ACHN (cell line): Measurements from ENCODE around the gene TMEM219.

ENCODE experiments used
- DNase-seq: peaks from one replicate; pipeline ENCODE4 v3.0.0-alpha.2; 2015
- in situ Hi-C: cut with HindIII; loops from 2 replicates; pipeline ENCODE4 v1.10.0; 2017; ENCODE audit warnings: low sequenced_read_pairs, low pct_ligation_motif_present, low pct_unique_long_range_greater_than_20kb

The TMEM219 gene

GRCh38 chr16:29975811-29976511 lies 14.1 kb downstream of the TMEM219 start:
- DNase-seq, result no peak
- in situ Hi-C loops, result no loop called here

GRCh38 chr16:29977063-29977825 lies 15.4 kb downstream of the TMEM219 start:
- in situ Hi-C loops, result no loop called here
- DNase-seq, result no peak

- in situ Hi-C loops, result no loop called here
- DNase-seq, result no peak
Measured at GRCh38 chr16:29978081-29978480, 16.2 kb downstream of the TMEM219 start.

GRCh38 chr16:29978564-29979270 lies 16.8 kb downstream of the TMEM219 start:
- in situ Hi-C loops, result no loop called here
- no peak for DNase-seq

- in situ Hi-C loops, result no loop called here
- no peak for DNase-seq
Measured at GRCh38 chr16:29982560-29983419, 20.9 kb downstream of the TMEM219 start.

GRCh38 chr16:29983420-29984136 lies 21.7 kb downstream of the TMEM219 start:
- in situ Hi-C loops, result no loop called here
- no peak for DNase-seq

GRCh38 chr16:29984137-29984763 lies 22.4 kb downstream of the TMEM219 start:
- DNase-seq, result no peak
- in situ Hi-C loops, result no loop called here

GRCh38 chr16:29984764-29985147 lies 22.9 kb downstream of the TMEM219 start:
- DNase-seq, result no peak
- in situ Hi-C loops, result no loop called here

- in situ Hi-C loops, result no loop called here
- DNase-seq, result no peak
Measured at GRCh38 chr16:29985271-29985811, 23.5 kb downstream of the TMEM219 start.

GRCh38 chr16:29986231-29986630 lies 24.4 kb downstream of the TMEM219 start:
- DNase-seq, result no peak

GRCh38 chr16:29986931-29987330 lies 25.1 kb downstream of the TMEM219 start:
- in situ Hi-C loops, result no loop called here

More at GRCh38 chr16:29986231-29986630, 24.4 kb downstream of the TMEM219 start:
- in situ Hi-C loops, result no loop called here

GRCh38 chr16:29987371-29988085 lies 25.6 kb downstream of the TMEM219 start:
- DNase-seq, result no peak
- in situ Hi-C loops, result no loop called here

More at GRCh38 chr16:29986931-29987330, 25.1 kb downstream of the TMEM219 start:
- DNase-seq, result no peak

GRCh38 chr16:29988346-29989075 lies 26.6 kb downstream of the TMEM219 start:
- in situ Hi-C loops, result no loop called here

GRCh38 chr16:29989111-29989858 lies 27.4 kb downstream of the TMEM219 start:
- in situ Hi-C loops, result no loop called here
- DNase-seq, result no peak

More at GRCh38 chr16:29988346-29989075, 26.6 kb downstream of the TMEM219 start:
- DNase-seq, result no peak

- DNase-seq, result no peak
- in situ Hi-C loops, result no loop called here
Measured at GRCh38 chr16:29990034-29990433, 28.2 kb downstream of the TMEM219 start.
